Fibroblast of pulmonary artery (primary cell): ENCODE data around the gene MS4A1.

Experiments
- DNase-seq: peaks from one replicate; pipeline ENCODE4 v3.0.0-alpha.2; 2010; ENCODE audit warnings: low read depth
- H3K4me3 ChIP-seq: replicated peaks from 2 replicates; pipeline ENCODE4 v1.5.1; 2011; ENCODE audit warnings: low read depth, mild to moderate bottlenecking, control low read depth, low read length, moderate library complexity
- TF ChIP-seq, protein P1 (sequence below): IDR thresholded peaks from 2 replicates; pipeline ENCODE4 v1.5.1; 2011; ENCODE audit warnings: mild to moderate bottlenecking, control low read depth, low read length, inconsistent platforms; ENCODE audit errors: missing control alignments

Gene MS4A1

DNA sequence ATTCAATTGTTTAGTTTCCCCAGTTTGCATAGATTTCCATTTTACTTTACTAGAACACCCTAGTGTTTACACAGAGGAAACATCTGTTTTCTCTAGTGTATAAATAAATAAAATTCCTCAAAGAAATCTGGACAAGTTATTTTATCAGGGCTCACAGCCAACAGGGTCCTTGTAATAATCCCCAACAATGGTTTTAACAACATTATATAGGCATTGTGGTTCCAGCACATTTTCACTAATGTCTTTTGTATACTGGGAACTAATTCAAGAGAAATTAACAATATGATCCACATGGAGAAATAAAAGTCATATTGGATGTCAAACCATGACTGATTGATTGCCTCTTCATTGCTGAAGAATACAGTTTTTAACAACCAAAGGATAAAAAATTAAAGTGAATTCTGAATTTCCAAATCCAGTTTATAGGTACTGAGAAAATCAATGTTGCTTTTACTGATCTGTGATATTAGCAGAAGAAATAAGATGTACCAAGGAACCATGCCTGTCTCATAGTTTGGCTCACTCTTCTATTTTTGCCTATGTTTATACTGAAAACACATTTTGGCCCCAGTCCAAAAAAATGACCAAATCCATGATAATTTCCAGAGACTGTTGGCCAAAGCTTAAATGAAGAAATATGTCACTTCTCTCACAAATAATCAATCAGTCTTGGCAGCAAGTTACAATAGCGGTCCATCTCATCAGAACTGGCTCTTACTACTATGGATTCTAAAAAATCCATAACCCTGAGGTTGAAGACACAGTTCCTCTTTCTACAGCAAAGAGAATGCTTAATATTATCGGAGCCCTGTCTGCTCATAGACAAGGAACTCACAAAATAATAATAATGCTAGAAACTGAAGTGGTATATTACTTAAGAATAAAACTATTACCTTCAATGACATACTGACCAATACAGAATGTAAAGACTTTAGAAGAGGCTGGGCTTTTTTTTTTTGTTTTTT is 58.1 kb downstream of the MS4A1 start:
- DNase-seq = no peak
- no peak overlapping the region for H3K4me3 ChIP-seq
- TF ChIP-seq, protein P1, sequence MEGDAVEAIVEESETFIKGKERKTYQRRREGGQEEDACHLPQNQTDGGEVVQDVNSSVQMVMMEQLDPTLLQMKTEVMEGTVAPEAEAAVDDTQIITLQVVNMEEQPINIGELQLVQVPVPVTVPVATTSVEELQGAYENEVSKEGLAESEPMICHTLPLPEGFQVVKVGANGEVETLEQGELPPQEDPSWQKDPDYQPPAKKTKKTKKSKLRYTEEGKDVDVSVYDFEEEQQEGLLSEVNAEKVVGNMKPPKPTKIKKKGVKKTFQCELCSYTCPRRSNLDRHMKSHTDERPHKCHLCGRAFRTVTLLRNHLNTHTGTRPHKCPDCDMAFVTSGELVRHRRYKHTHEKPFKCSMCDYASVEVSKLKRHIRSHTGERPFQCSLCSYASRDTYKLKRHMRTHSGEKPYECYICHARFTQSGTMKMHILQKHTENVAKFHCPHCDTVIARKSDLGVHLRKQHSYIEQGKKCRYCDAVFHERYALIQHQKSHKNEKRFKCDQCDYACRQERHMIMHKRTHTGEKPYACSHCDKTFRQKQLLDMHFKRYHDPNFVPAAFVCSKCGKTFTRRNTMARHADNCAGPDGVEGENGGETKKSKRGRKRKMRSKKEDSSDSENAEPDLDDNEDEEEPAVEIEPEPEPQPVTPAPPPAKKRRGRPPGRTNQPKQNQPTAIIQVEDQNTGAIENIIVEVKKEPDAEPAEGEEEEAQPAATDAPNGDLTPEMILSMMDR = no peak

DNA sequence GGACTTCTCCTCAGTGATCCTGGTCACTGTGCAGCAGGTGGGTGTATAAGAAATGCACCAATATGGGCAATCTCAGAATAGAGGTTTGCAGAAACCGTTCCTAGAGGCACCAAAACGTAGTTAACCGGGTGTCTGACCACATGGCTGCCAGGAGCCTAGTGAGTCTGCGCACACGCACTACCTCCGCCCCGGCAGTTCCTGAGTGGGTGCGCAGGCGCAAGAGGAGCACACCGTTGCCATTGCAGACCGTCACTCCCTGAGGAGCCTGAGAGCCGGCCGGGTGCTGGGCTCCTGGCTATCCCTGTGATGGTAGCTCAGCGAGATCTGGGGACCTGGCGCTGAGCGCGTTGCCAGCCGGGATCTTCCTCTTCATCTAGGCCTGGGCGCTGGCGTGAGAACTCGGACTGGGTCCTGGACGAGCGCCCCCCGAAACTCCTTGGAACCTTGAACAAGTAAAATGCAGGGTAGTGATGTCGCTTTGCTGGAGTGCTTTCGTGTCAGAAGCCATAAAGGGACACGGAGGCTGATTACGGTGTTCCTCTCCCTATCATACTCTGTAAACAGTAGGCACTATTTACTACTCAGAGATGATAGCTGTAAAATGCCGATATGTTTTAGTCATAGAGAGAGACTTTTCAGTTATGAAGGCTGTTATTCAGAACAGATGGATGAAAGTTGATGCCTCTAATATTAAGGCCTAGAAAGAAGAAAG is 59.7 kb downstream of the MS4A1 start, which contains the start of gene MS4A13:
MS4A13 (plus strand) TSS at position 249 of the 712 bp plus-strand sequence. CDS start 2,692 bp downstream, outside the sequence.
- no peak for DNase-seq
- TF ChIP-seq, protein P1 = no peak
- no peak within 1 kb of the TSS for H3K4me3 ChIP-seq
